Tibial nerve (tissue), 4 donors: ENCODE data around the gene HDHD3. TPM values are rescaled to one million over a fixed set of nuclear protein-coding genes. Genes with fewer than 3 reads are reported as not detected.
"Not testable (repeated sequence)": the region's sequence is repeated elsewhere in the genome, so short reads cannot be mapped to it uniquely, and the experiment has no call there.

ENCODE experiments used
- DNase-seq, 2 donors: peaks; one replicate each; pipeline ENCODE4 v3.0.0-alpha.2; 2019; ENCODE audit warnings: low spot score in 2 of 2
- H3K27ac ChIP-seq, 4 donors: fragments of 200-600 bp; sonication (generic) in 3 of 4; one replicate each; pipeline ENCODE4 v1.5.1; 2017 to 2019; ENCODE audit warnings: mild to moderate bottlenecking in 1 of 4
- H3K27me3 ChIP-seq, 2 donors: fragments of 200-600 bp; sonication (generic) in 1 of 2; one replicate each; pipeline versions ENCODE4 v1.5.1 to v1.6.0; 2017 to 2019
- H3K36me3 ChIP-seq, 3 donors: fragments of 200-600 bp; sonication (generic); one replicate each; pipeline ENCODE4 v1.5.1; 2018 to 2019
- H3K4me1 ChIP-seq, 4 donors: fragments of 200-600 bp; sonication (generic) in 3 of 4; one replicate each; pipeline ENCODE4 v1.5.1; 2017 to 2019
- H3K4me3 ChIP-seq, 4 donors: fragments of 200-600 bp; sonication (generic) in 3 of 4; one replicate each; pipeline ENCODE4 v1.5.1; 2017 to 2019; ENCODE audit warnings: mild to moderate bottlenecking in 1 of 4, moderate library complexity in 1 of 4
- H3K9me3 ChIP-seq, 4 donors: fragments of 200-600 bp; sonication (generic) in 3 of 4; one replicate each; pipeline ENCODE4 v1.5.1; 2017 to 2019
- CTCF ChIP-seq, 5 experiments: fragments of 200-600 bp in 3 of 5; fragments of 450-650 bp in 2 of 5; sonication (generic) in 3 of 5; IDR thresholded peaks; one replicate each; pipeline ENCODE4 v1.5.1; 2016 to 2019; ENCODE audit warnings: antibody characterized with exemption in 5 of 5, mild to moderate bottlenecking in 3 of 5, moderate library complexity in 2 of 5
- EP300 ChIP-seq, 2 donors: sonication (generic); formaldehyde crosslinking; IDR thresholded peaks; one replicate each; pipeline ENCODE4 v1.6.1; 2017; ENCODE audit warnings: antibody characterized with exemption in 2 of 2, mild to moderate bottlenecking in 1 of 2
- POLR2A ChIP-seq, 2 donors: fragments of 450-650 bp; IDR thresholded peaks; one replicate each; pipeline ENCODE4 v1.6.1; 2017; ENCODE audit warnings: antibody characterized with exemption in 2 of 2, mild to moderate bottlenecking in 2 of 2, moderate library complexity in 2 of 2
- WGBS, 2 donors: methylation state at CpG; one replicate each; pipeline ENCODE4 v1.1.5; 2018; 5-methylcytosine and 5-hydroxymethylcytosine counted together
- total RNA-seq, 4 donors: library from RNA; depleted of rRNA; stranded (reverse); fragments of >200 nt; gene quantifications; one replicate each; pipeline ENCODE4 v1.1.0, GENCODE V29; 2016

Gene HDHD3
- total RNA-seq, 4 donors from 2014 or later, result 19.7 to 53.5 (median 25.7) TPM

- Histone ChIP-seq H3K9me3 (no peaks in the 10 kb centered on the region), H3K4me1 (peaks cover 0 to 36% (median 12%) of the 10 kb centered on the region in 4 donors), H3K4me3 (peak within 1 kb of the TSS; percentile 56 to 97 (median 78)), H3K27me3 (no peaks in the 10 kb centered on the region), H3K36me3 (peaks cover 0 to 26% (median 0%) of the 10 kb centered on the region in 3 donors), H3K27ac (peak within 1 kb of the TSS; percentile 88 to 99 (median 93))
- peak in 2 of 5 experiments; percentile 39 to 74 for TF ChIP-seq CTCF (IDR thresholded peaks at IDR 0.05)
- TF ChIP-seq POLR2A (IDR thresholded peaks at IDR 0.05), result peak in 1 of 2 donors; percentile 68
- peak; percentile 77 to 92 for TF ChIP-seq EP300 (IDR thresholded peaks at IDR 0.05)
- 0% methylated on average over 47 to 61 of the region's 61 CpGs for WGBS, 2 donors
- DNase-seq, result peak; percentile 90 to 94
Observed at GRCh38 chr9:113410207-113410864, 33.5 kb upstream of the HDHD3 start, which contains the start of the genes C9orf43 and POLE3. Gene C9orf43, plus strand, starts transcription at chr9:113410747. Its CDS starts 2,747 bp downstream, at chr9:113413494. Gene POLE3, minus strand, starts transcription at chr9:113410675. Its CDS starts 382 bp downstream, at chr9:113410293.

GRCh38 chr9:113409883-113410206, 33.1 kb upstream of the HDHD3 start:
- H3K27ac ChIP-seq, result peak overlapping the region; percentile 88 to 99 (median 93)
- H3K4me1 ChIP-seq, result peaks cover 0 to 36% (median 12%) of the 10 kb centered on the region in 4 donors
- TF ChIP-seq EP300 (IDR thresholded peaks at IDR 0.05), result no peak
- no peak for TF ChIP-seq POLR2A (IDR thresholded peaks at IDR 0.05)
- no peak for TF ChIP-seq CTCF (IDR thresholded peaks at IDR 0.05)
- peak overlapping the region; percentile 56 to 97 (median 78) for H3K4me3 ChIP-seq
- 0 to 1% methylated on average over 15 to 20 of the region's 20 CpGs for WGBS, 2 donors
- peaks cover 0 to 26% (median 0%) of the 10 kb centered on the region in 3 donors for H3K36me3 ChIP-seq
- no peaks in the 10 kb centered on the region for H3K9me3 ChIP-seq
- no peaks in the 10 kb centered on the region for H3K27me3 ChIP-seq
- DNase-seq, result no peak

GRCh38 chr9:113409481-113409880, 32.7 kb upstream of the HDHD3 start:
- WGBS, 2 donors, result 41 to 48% methylated on average over 10 of the region's 10 CpGs
- peak overlapping the region; percentile 56 to 97 (median 78) for H3K4me3 ChIP-seq

GRCh38 chr9:113406873-113407511, 30.2 kb upstream of the HDHD3 start:
- 27 to 28% methylated on average over 7 of the region's 7 CpGs for WGBS, 2 donors
- peak in 1 of 2 donors; percentile 62 for DNase-seq

More at GRCh38 chr9:113409481-113409880, 32.7 kb upstream of the HDHD3 start:
- no peak for DNase-seq
- Histone ChIP-seq H3K9me3 (no peaks in the 10 kb centered on the region), H3K27ac (peak overlapping the region; percentile 88 to 99 (median 93)), H3K27me3 (no peaks in the 10 kb centered on the region), H3K36me3 (peaks cover 0 to 26% (median 0%) of the 10 kb centered on the region in 3 donors), H3K4me1 (peaks cover 0 to 36% (median 12%) of the 10 kb centered on the region in 4 donors)
- TF ChIP-seq POLR2A (IDR thresholded peaks at IDR 0.05) (no peak), CTCF (IDR thresholded peaks at IDR 0.05) (no peak), EP300 (IDR thresholded peaks at IDR 0.05) (no peak)

GRCh38 chr9:113406353-113406752, 29.6 kb upstream of the HDHD3 start:
- 87 to 88% methylated on average over 9 of the region's 9 CpGs for WGBS, 2 donors
- H3K27ac ChIP-seq, result peak overlapping the region in 2 of 4 donors; percentile 10 to 23

More at GRCh38 chr9:113406873-113407511, 30.2 kb upstream of the HDHD3 start:
- H3K4me3 ChIP-seq, H3K27me3 ChIP-seq, H3K9me3 ChIP-seq: not testable (repeated sequence)
- TF ChIP-seq CTCF (IDR thresholded peaks at IDR 0.05), result peak; percentile 58 to 66 (median 62)
- Histone ChIP-seq H3K27ac (peak overlapping the region in 2 of 4 donors; percentile 10 to 17), H3K36me3 (peaks cover 0 to 26% (median 0%) of the 10 kb centered on the region in 3 donors), H3K4me1 (peaks cover 0 to 37% (median 12%) of the 10 kb centered on the region in 4 donors)

More at GRCh38 chr9:113406353-113406752, 29.6 kb upstream of the HDHD3 start:
- peaks cover 0 to 38% (median 10%) of the 10 kb centered on the region in 4 donors for H3K4me1 ChIP-seq
- DNase-seq, H3K4me3 ChIP-seq, H3K27me3 ChIP-seq, H3K9me3 ChIP-seq: not testable (repeated sequence)
- peaks cover 0 to 26% (median 0%) of the 10 kb centered on the region in 3 donors for H3K36me3 ChIP-seq
